Astrocyte (in vitro differentiated cells and primary cell): ENCODE measurements around the gene TTLL7.

Source experiments
- CTCF ChIP-seq: IDR thresholded peaks from 2 replicates; pipeline ENCODE4 v1.5.1; 2011; ENCODE audit warnings: low read depth, mild to moderate bottlenecking, inconsistent platforms, low read length, moderate library complexity; ENCODE audit not compliant: insufficient read depth
- EZH2 ChIP-seq: IDR thresholded peaks from 2 replicates; pipeline ENCODE4 v1.6.1; 2012; ENCODE audit warnings: mild to moderate bottlenecking, low read length, inconsistent platforms; ENCODE audit not compliant: insufficient read depth

GRCh38 chr1:83985048-83985447 is 13.9 kb downstream of the TTLL7 start:
- TF ChIP-seq CTCF (no peak), EZH2 (no peak)
